NCI-H187 treated with DMSO at 0.1 percent for 48 hours (cell line): ENCODE results near the gene ANP32A.
A peak's percentile ranks its signal among the peaks of the same experiment; 100 is the strongest.

ENCODE experiments used
- DNase-seq: peaks from one replicate; lab custom pipeline; 2025; lab: John Stamatoyannopoulos, UW

ANP32A gene

DNA sequence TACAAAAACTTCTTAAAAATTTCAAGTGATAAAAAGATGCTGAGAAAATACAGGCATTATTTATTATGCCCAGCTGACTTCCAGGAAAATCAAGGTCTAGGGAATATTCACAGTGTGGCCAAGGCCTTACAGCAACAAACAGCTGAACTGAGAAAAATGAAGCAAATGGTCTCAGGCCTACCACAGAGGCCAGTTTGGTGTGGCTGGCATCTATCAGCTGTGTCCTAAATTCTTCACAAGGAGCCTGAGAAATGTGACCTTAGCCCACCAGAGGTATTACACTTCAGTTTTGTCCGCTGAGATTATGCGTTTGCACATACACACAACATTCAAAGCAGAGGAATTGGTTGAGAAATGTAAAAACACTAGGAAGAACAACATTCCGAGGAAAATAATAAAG, 77.4 kb downstream of the ANP32A start:
- DNase-seq = no peak

DNA sequence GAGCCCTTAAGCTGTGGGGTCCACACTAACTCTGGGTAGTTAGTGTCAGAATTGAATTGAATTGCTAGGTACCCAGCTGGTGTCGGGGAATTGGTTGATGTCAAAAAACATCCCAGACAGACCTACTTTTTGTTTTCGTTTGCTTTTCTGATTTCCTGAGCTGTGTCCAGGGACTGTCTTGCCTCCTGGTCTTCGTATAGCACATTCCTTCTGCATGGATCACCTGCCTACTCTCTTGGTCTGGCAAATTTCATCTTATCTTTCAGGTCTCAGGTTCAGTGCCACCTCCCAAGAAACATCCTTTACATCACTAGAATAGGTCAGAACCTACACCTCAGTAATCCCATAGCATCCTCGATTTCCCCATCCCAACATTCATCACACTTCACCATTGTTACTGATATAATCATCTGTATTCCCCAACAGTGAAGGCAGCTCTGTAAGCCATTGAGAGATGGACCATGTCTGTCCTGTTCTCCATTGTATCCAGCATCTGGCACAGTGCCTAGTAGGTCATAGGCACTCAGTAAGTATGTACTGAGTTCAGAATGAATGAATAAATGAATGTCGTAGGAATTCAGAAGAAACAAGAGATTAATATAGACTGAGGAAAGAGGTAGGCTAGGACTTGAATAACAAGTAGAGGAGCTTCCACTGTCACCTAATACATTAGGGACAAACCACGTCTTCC, 81.2 kb downstream of the ANP32A start:
- DNase-seq = no peak

- no peak for DNase-seq
Measured at GRCh38 chr15:68735610-68736009, 85.1 kb downstream of the ANP32A start.

GRCh38 chr15:68734881-68735280, 85.8 kb downstream of the ANP32A start:
- no peak for DNase-seq

GRCh38 chr15:68734352-68734751, 86.3 kb downstream of the ANP32A start:
- no peak for DNase-seq

- no peak for DNase-seq
Measured at GRCh38 chr15:68733666-68734065, 87.0 kb downstream of the ANP32A start.

GRCh38 chr15:68732451-68732850, 88.2 kb downstream of the ANP32A start:
- no peak for DNase-seq

- no peak for DNase-seq
Measured at GRCh38 chr15:68730976-68731897, 89.5 kb downstream of the ANP32A start.

GRCh38 chr15:68730471-68730919, 90.2 kb downstream of the ANP32A start:
- DNase-seq = peak; percentile 1

DNA sequence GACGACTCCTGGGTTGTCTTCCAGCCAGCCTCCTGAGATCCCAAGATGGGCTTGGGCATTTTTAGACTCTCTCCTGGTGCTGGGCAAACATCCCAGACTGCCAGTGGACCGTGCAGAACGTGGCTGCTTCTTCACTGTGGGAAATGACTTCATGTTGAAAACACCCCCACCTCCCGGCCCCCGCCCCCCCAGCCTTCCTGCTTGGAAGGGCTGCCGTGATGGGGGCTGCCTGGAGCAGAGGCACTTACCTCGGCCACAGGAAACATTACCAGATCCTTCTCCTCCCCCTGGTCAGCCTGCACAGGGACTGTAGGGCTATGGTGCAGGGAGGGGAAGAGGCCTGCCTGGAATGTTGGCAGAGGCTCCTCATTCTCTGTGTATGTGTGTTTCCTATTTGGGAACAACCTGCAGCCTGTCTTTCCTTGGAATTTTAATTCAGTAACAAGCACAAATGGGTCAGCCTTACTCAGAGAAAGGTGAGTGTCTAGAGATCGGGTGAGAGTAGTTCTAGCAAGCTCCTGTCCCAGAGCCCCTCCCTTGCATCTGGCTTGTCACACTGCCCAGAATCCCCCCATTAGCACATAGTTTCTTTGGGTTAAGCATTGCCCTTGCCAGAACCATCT, 90.8 kb downstream of the ANP32A start:
- no peak for DNase-seq
